A549 (cell line): ENCODE data around the gene COX7C. TPM values are rescaled to one million over a fixed set of nuclear protein-coding genes. Genes with fewer than 3 reads are reported as not detected.

Experiments used
- ATAC-seq, 2 experiments: fragments of 200-7000 bp in 1 of 2; fragments of >200 bp in 1 of 2; cut with Nextera tagmentation in 1 of 2; cut with Tn5 transposase in 1 of 2; 3 replicates each; pipeline versions ENCODE4 v1.8.0 to v1.9.1; 2018 to 2020; ENCODE audit warnings: mild to moderate bottlenecking in 1 of 2, moderate library complexity in 1 of 2
- CTCF ChIA-PET: fragments of 300-600 bp; sonication (Branson Sonifier 250); formaldehyde crosslinking; extraction: SDS; loops from one replicate; lab custom pipeline; 2021; ENCODE audit warnings: antibody characterized with exemption, inconsistent platforms; lab: Yijun Ruan, JAX
- POLR2A ChIA-PET: fragments of 350-600 bp; formaldehyde crosslinking; extraction: SDS; loops from one replicate; lab custom pipeline; 2021; ENCODE audit warnings: antibody characterized with exemption, inconsistent platforms; lab: Yijun Ruan, JAX
- DNase-seq, 2 experiments: peaks; one replicate each; pipeline versions ENCODE4 v3.0.0 to v3.0.0-alpha.2; 2011 to 2016; ENCODE audit warnings: low read depth in 1 of 2, low spot score in 1 of 2
- FAIRE-seq: peaks from 2 replicates; lab custom pipeline; 2011; peaks lifted over from hg19 to GRCh38; lab: Jason Lieb, UNC
- H3K27ac ChIP-seq, 2 experiments: fragments of >200 bp; sonication (Bioruptor Twin); formaldehyde crosslinking; 3 replicates each; pipeline ENCODE4 v1.5.1; 2016 to 2017
- H3K4me1 ChIP-seq: fragments of >200 bp; sonication (Bioruptor Twin); formaldehyde crosslinking; 3 replicates; pipeline ENCODE4 v1.6.1; 2016
- H3K4me2 ChIP-seq: fragments of >200 bp; sonication (Bioruptor Twin); formaldehyde crosslinking; 3 replicates; pipeline ENCODE4 v1.6.1; 2016
- H3K4me3 ChIP-seq: fragments of >200 bp; sonication (Bioruptor Twin); formaldehyde crosslinking; 3 replicates; pipeline ENCODE4 v1.5.1; 2016
- H3K9me3 ChIP-seq: fragments of >200 bp; sonication (Bioruptor Twin); formaldehyde crosslinking; 3 replicates; pipeline ENCODE4 v1.6.1; 2016
- CBX2 ChIP-seq: fragments of 200-600 bp; sonication (generic); IDR thresholded peaks from 2 replicates; pipeline ENCODE4 v1.6.1; 2016; ENCODE audit warnings: low read depth, mild to moderate bottlenecking, borderline replicate concordance
- CBX8 ChIP-seq: fragments of 200-600 bp; sonication (generic); IDR thresholded peaks from 2 replicates; pipeline ENCODE4 v1.6.1; 2016
- EHMT2 ChIP-seq: fragments of 200-600 bp; sonication (generic); IDR thresholded peaks from 2 replicates; pipeline ENCODE4 v1.6.1; 2016; ENCODE audit warnings: antibody characterized with exemption, low read depth, mild to moderate bottlenecking, moderate library complexity
- ELK1 ChIP-seq: fragments of 150-350 bp; IDR thresholded peaks from 2 replicates; pipeline ENCODE4 v1.6.1; 2014; ENCODE audit warnings: low read depth, mild to moderate bottlenecking, low read length
- EP300 ChIP-seq, 2 experiments: fragments of >200 bp; sonication (Bioruptor Twin); formaldehyde crosslinking; IDR thresholded peaks; 2 replicates in 1 of 2; 3 replicates in 1 of 2; pipeline ENCODE4 v1.6.1; 2016 to 2017
- ESRRA ChIP-seq: fragments of 150-350 bp; IDR thresholded peaks from 2 replicates; pipeline ENCODE4 v1.6.1; 2014; ENCODE audit warnings: mild to moderate bottlenecking, low read length, borderline replicate concordance
- FOSB ChIP-seq: fragments of 250-450 bp; sonication (Bioruptor Pico); IDR thresholded peaks from 2 replicates; pipeline ENCODE4 v1.5.0; 2020; ENCODE audit warnings: mild to moderate bottlenecking, moderate library complexity
- FOSL2 ChIP-seq, 2 experiments: fragments of 450-650 bp in 1 of 2; fragments of >200 bp in 1 of 2; sonication (Bioruptor Twin) in 1 of 2; formaldehyde crosslinking; IDR thresholded peaks; 2 replicates each; pipeline versions ENCODE4 v1.5.0 to v1.6.1; 2016 to 2020; ENCODE audit warnings: mild to moderate bottlenecking in 1 of 2, moderate library complexity in 1 of 2
- HOXA7 ChIP-seq: fragments of 250-450 bp; sonication (Bioruptor Pico); IDR thresholded peaks from 2 replicates; pipeline ENCODE4 v1.5.0; 2020; ENCODE audit warnings: mild to moderate bottlenecking, moderate library complexity
- JUN ChIP-seq, 2 experiments: fragments of >200 bp; sonication (Bioruptor Twin); formaldehyde crosslinking; IDR thresholded peaks; 2 replicates in 1 of 2; 3 replicates in 1 of 2; pipeline ENCODE4 v1.6.1; 2016 to 2017
- JUNB ChIP-seq: fragments of >200 bp; sonication (Bioruptor Twin); formaldehyde crosslinking; IDR thresholded peaks from 2 replicates; pipeline ENCODE4 v1.6.1; 2016
- KDM5A ChIP-seq: fragments of 200-600 bp; sonication (generic); IDR thresholded peaks from 2 replicates; pipeline ENCODE4 v1.6.1; 2016; ENCODE audit warnings: antibody characterized with exemption, mild to moderate bottlenecking
- MAFK ChIP-seq: fragments of 450-650 bp; IDR thresholded peaks from 2 replicates; pipeline ENCODE4 v1.6.1; 2014; ENCODE audit not compliant: partially characterized antibody
- MAX ChIP-seq: IDR thresholded peaks from 2 replicates; pipeline ENCODE4 v1.6.1; 2012
- MYC ChIP-seq: IDR thresholded peaks from 2 replicates; pipeline ENCODE4 v1.6.1; 2012; ENCODE audit warnings: mild to moderate bottlenecking, inconsistent platforms, low read length, improper control_type of control experiment, borderline replicate concordance
- NR3C1 ChIP-seq: fragments of >200 bp; sonication (Bioruptor Twin); formaldehyde crosslinking; IDR thresholded peaks from 3 replicates; pipeline ENCODE4 v1.6.1; 2017
- PHF8 ChIP-seq: fragments of 200-600 bp; sonication (generic); IDR thresholded peaks from 2 replicates; pipeline ENCODE4 v1.6.1; 2016; ENCODE audit warnings: low read depth, mild to moderate bottlenecking, antibody characterized with exemption, moderate library complexity, borderline replicate concordance
- POLR2A ChIP-seq: IDR thresholded peaks from 2 replicates; pipeline ENCODE4 v1.6.1; 2012; ENCODE audit warnings: mild to moderate bottlenecking, low read length
- RCOR1 ChIP-seq: fragments of 150-350 bp; IDR thresholded peaks from 2 replicates; pipeline ENCODE4 v1.6.1; 2014; ENCODE audit warnings: antibody characterized with exemption, low read length, low read depth
- REST ChIP-seq: fragments of 200-600 bp; sonication (generic); IDR thresholded peaks from 2 replicates; pipeline ENCODE4 v1.6.1; 2016; ENCODE audit warnings: antibody characterized with exemption, mild to moderate bottlenecking, moderate library complexity
- RFX5 ChIP-seq: fragments of 450-650 bp; IDR thresholded peaks from 2 replicates; pipeline ENCODE4 v1.7.1; 2014; ENCODE audit warnings: antibody characterized with exemption, mild to moderate bottlenecking, moderate library complexity
- SMC3 ChIP-seq: fragments of >200 bp; sonication (Bioruptor Twin); formaldehyde crosslinking; IDR thresholded peaks from 3 replicates; pipeline ENCODE4 v1.6.1; 2018; ENCODE audit warnings: inconsistent platforms
- ZC3H11A ChIP-seq: fragments of 450-650 bp; IDR thresholded peaks from 2 replicates; pipeline ENCODE4 v1.6.1; 2014; ENCODE audit warnings: antibody characterized with exemption, mild to moderate bottlenecking
- WGBS: methylation state at CpG from one replicate; pipeline ENCODE4 v1.1.6; 2017; ENCODE audit errors: missing lambda C conversion rate; 5-methylcytosine and 5-hydroxymethylcytosine counted together
- polyA plus RNA-seq, 4 experiments: library from polyadenylated mRNA; depleted of rRNA in 3 of 4; stranded (reverse); fragments of >200 nt; fragmentation: RNase III in 1 of 4; extraction: RNeasy Plus Mini Kit Qiagen cat#74134 plus additional on column Dnase treatment in 1 of 4; gene quantifications; 2 replicates in 3 of 4; 3 replicates in 1 of 4; pipeline ENCODE4 v1.2.3, GENCODE V29; 2011 to 2017

The COX7C gene
- polyA plus RNA-seq, 2 of the 4 experiments (the other 2 are of a cell fraction) = 842 to 1,182 TPM

- DNase-seq (no peak), FAIRE-seq (no peak), ATAC-seq (no peak)
- H3K4me2 ChIP-seq = no peak overlapping the region
- ChIA-PET CTCF (no interaction called here), POLR2A (no interaction called here)
- no peaks in the 10 kb centered on the region for H3K9me3 ChIP-seq
- H3K4me3 ChIP-seq = no peak overlapping the region
- WGBS = 4% methylated on average over 2 of the region's 2 CpGs
- H3K4me1 ChIP-seq = no peaks in the 10 kb centered on the region
- no peak overlapping the region for H3K27ac ChIP-seq
- no peak for TF ChIP-seq POLR2A
- TF ChIP-seq ZC3H11A = no peak
- no peak for TF ChIP-seq FOSL2 (IDR thresholded peaks at IDR 0.05)
- no peak for TF ChIP-seq FOSL2 (CRISPR knock-in tag; IDR thresholded peaks at IDR 0.05)
- TF ChIP-seq MAFK = no peak
- no peak for TF ChIP-seq PHF8
- no peak for TF ChIP-seq REST
- TF ChIP-seq MYC = no peak
- TF ChIP-seq ELK1 = no peak
- TF ChIP-seq FOSB = no peak
- TF ChIP-seq RCOR1 = no peak
- no peak for TF ChIP-seq ESRRA
- TF ChIP-seq SMC3 = no peak
- no peak for TF ChIP-seq EHMT2
Measured at GRCh38 chr5:86640998-86641397, 23.3 kb downstream of the COX7C start.

GRCh38 chr5:86644843-86645242 is 27.1 kb downstream of the COX7C start:
- FAIRE-seq (no peak), ATAC-seq (no peak), DNase-seq (no peak)
- no peak overlapping the region for H3K4me3 ChIP-seq
- 56% methylated on average over 3 of the region's 3 CpGs for WGBS
- no peak for TF ChIP-seq MAX
- no peak for TF ChIP-seq NR3C1
- no peak for TF ChIP-seq SMC3
- no peak for TF ChIP-seq ELK1
- no peak for TF ChIP-seq RFX5
- no peak for TF ChIP-seq KDM5A
- TF ChIP-seq JUN (IDR thresholded peaks at IDR 0.05) = no peak
- TF ChIP-seq EP300 (IDR thresholded peaks at IDR 0.05) = no peak
- TF ChIP-seq FOSB = no peak
- no peak for TF ChIP-seq JUNB
- TF ChIP-seq CBX2 = no peak
- TF ChIP-seq REST = no peak
- no peak for TF ChIP-seq CBX8
- TF ChIP-seq HOXA7 (CRISPR knock-in tag) = no peak
- H3K4me2 ChIP-seq = no peak overlapping the region
- H3K4me1 ChIP-seq = no peaks in the 10 kb centered on the region
- CTCF ChIA-PET = no interaction called here
- POLR2A ChIA-PET = no interaction called here
- H3K9me3 ChIP-seq = no peaks in the 10 kb centered on the region
- no peak overlapping the region for H3K27ac ChIP-seq
